Suprapubic skin (tissue), 4 donors: Measurements from ENCODE around the gene PSTPIP2. TPM values are rescaled to one million over a fixed set of nuclear protein-coding genes. Genes with fewer than 3 reads are reported as not detected.

Experiments used
- DNase-seq, 2 donors: peaks; one replicate each; pipeline ENCODE4 v3.0.0-alpha.2; 2019; ENCODE audit warnings: low spot score in 2 of 2
- H3K27ac ChIP-seq: fragments of 200-600 bp; sonication (generic); one replicate; pipeline ENCODE4 v1.5.1; 2019
- H3K27me3 ChIP-seq: fragments of 200-600 bp; sonication (generic); one replicate; pipeline ENCODE4 v1.5.1; 2019
- H3K36me3 ChIP-seq: fragments of 200-600 bp; sonication (generic); one replicate; pipeline ENCODE4 v1.5.1; 2019
- H3K4me1 ChIP-seq: fragments of 200-600 bp; sonication (generic); one replicate; pipeline ENCODE4 v1.5.1; 2019
- H3K4me3 ChIP-seq: fragments of 200-600 bp; sonication (generic); one replicate; pipeline ENCODE4 v1.5.1; 2019; ENCODE audit warnings: mild to moderate bottlenecking
- H3K9me3 ChIP-seq: fragments of 200-600 bp; sonication (generic); one replicate; pipeline ENCODE4 v1.5.1; 2019
- EP300 ChIP-seq: sonication (generic); formaldehyde crosslinking; IDR thresholded peaks from one replicate; pipeline ENCODE4 v1.6.1; 2017; ENCODE audit warnings: antibody characterized with exemption
- POLR2A ChIP-seq, 2 donors: fragments of 450-650 bp; IDR thresholded peaks; one replicate each; pipeline ENCODE4 v1.6.1; 2017; ENCODE audit warnings: antibody characterized with exemption in 2 of 2, mild to moderate bottlenecking in 2 of 2, moderate library complexity in 2 of 2
- POLR2AphosphoS5 ChIP-seq, 3 donors: sonication (generic); formaldehyde crosslinking; IDR thresholded peaks; one replicate each; pipeline ENCODE4 v1.6.1; 2017; ENCODE audit warnings: antibody characterized with exemption in 3 of 3
- WGBS: methylation state at CpG from one replicate; pipeline ENCODE4 v1.1.5; 2018; 5-methylcytosine and 5-hydroxymethylcytosine counted together
- total RNA-seq, 4 donors: library from RNA; depleted of rRNA; stranded (reverse); fragments of >200 nt; gene quantifications; one replicate each; pipeline ENCODE4 v1.1.0, GENCODE V29; 2016
- TF ChIP-seq, protein P1 (sequence below), 2 donors: fragments of 200-600 bp in 1 of 2; fragments of 450-650 bp in 1 of 2; sonication (generic) in 1 of 2; IDR thresholded peaks; one replicate each; pipeline ENCODE4 v1.5.1; 2016 to 2019; ENCODE audit warnings: antibody characterized with exemption in 2 of 2, mild to moderate bottlenecking in 1 of 2, moderate library complexity in 1 of 2

The PSTPIP2 gene
- total RNA-seq, 4 donors from 2014 or later = 7.5 to 33.6 (median 16.0) TPM

DNA sequence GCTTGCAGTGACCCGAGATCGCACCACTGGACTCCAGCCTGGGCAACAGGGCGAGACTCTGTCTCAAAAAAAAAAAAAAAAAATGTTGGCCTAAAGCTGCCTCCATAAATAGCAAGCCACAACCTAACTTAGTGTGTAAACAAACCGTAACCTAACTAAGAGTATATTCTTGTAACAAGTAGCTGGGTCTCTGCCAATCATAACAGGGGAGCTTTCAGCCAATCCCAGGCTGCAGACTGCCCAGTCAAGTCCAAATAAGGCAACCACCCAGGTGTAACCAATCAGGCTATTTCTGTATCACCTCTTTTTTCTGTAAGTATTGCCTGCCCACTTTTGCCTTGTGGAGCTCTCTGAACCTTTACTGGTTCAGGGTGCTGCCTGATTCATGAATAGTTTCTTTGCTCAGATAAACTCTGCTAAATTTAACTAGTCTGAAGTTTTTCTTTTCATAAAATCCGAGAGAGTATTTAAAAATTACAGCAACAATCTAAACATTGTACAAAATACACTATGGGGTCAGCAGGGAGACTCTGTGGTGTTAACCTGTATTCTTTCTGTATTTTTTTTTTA is 4.5 kb downstream of the PSTPIP2 start:
- 82% methylated on average over 5 of the region's 5 CpGs for WGBS
- Histone ChIP-seq H3K4me1 (peaks cover 33% of the 10 kb centered on the region), H3K4me3 (no peak overlapping the region), H3K27ac (no peak overlapping the region), H3K9me3 (no peaks in the 10 kb centered on the region), H3K36me3 (no peaks in the 10 kb centered on the region), H3K27me3 (no peaks in the 10 kb centered on the region)
- no peak for DNase-seq
- TF ChIP-seq POLR2A (IDR thresholded peaks at IDR 0.05) = no peak
- TF ChIP-seq, protein P1, sequence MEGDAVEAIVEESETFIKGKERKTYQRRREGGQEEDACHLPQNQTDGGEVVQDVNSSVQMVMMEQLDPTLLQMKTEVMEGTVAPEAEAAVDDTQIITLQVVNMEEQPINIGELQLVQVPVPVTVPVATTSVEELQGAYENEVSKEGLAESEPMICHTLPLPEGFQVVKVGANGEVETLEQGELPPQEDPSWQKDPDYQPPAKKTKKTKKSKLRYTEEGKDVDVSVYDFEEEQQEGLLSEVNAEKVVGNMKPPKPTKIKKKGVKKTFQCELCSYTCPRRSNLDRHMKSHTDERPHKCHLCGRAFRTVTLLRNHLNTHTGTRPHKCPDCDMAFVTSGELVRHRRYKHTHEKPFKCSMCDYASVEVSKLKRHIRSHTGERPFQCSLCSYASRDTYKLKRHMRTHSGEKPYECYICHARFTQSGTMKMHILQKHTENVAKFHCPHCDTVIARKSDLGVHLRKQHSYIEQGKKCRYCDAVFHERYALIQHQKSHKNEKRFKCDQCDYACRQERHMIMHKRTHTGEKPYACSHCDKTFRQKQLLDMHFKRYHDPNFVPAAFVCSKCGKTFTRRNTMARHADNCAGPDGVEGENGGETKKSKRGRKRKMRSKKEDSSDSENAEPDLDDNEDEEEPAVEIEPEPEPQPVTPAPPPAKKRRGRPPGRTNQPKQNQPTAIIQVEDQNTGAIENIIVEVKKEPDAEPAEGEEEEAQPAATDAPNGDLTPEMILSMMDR (IDR thresholded peaks at IDR 0.05) = no peak
- TF ChIP-seq EP300 = no peak
- TF ChIP-seq POLR2AphosphoS5 (IDR thresholded peaks at IDR 0.05) = no peak

- H3K36me3 ChIP-seq = no peaks in the 10 kb centered on the region
- no peaks in the 10 kb centered on the region for H3K9me3 ChIP-seq
- 63% methylated on average over 5 of the region's 5 CpGs for WGBS
- H3K4me1 ChIP-seq = no peaks in the 10 kb centered on the region
- H3K27ac ChIP-seq = no peak overlapping the region
- DNase-seq = no peak
- no peaks in the 10 kb centered on the region for H3K27me3 ChIP-seq
- no peak for TF ChIP-seq POLR2AphosphoS5 (IDR thresholded peaks at IDR 0.05)
- TF ChIP-seq, protein P1 (IDR thresholded peaks at IDR 0.05) = no peak
- TF ChIP-seq EP300 = no peak
- no peak for TF ChIP-seq POLR2A (IDR thresholded peaks at IDR 0.05)
- H3K4me3 ChIP-seq = no peak overlapping the region
Measured at GRCh38 chr18:46062781-46063180, 9.3 kb downstream of the PSTPIP2 start.

DNA sequence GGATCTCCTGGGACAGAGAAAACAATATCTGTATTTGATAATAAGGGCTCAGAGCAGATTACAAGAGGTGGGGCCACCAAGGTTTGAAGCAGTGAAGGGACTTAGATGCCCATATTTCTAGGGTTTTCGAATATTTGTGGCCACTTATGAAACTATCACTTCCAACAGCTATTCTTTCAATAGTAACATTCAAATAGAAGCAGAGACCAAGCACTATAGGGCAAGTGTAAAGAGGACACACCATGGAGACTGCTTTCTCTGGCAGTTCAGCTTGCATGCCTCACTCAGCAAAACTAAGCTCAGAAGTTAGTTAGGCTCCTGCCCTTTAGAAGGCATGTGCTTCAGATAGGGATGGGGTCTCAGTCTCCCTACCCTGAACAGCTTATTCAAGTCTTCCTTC is 10.3 kb downstream of the PSTPIP2 start:
- H3K4me3 ChIP-seq = no peak overlapping the region
- no peaks in the 10 kb centered on the region for H3K4me1 ChIP-seq
- 85% methylated on average over 1 of the region's 1 CpG for WGBS
- no peak for TF ChIP-seq POLR2A (IDR thresholded peaks at IDR 0.05)
- TF ChIP-seq EP300 = no peak
- TF ChIP-seq POLR2AphosphoS5 (IDR thresholded peaks at IDR 0.05) = no peak
- TF ChIP-seq, protein P1 (IDR thresholded peaks at IDR 0.05) = no peak
- no peaks in the 10 kb centered on the region for H3K36me3 ChIP-seq
- no peak for DNase-seq
- no peaks in the 10 kb centered on the region for H3K27me3 ChIP-seq
- no peaks in the 10 kb centered on the region for H3K9me3 ChIP-seq
- no peak overlapping the region for H3K27ac ChIP-seq

DNA sequence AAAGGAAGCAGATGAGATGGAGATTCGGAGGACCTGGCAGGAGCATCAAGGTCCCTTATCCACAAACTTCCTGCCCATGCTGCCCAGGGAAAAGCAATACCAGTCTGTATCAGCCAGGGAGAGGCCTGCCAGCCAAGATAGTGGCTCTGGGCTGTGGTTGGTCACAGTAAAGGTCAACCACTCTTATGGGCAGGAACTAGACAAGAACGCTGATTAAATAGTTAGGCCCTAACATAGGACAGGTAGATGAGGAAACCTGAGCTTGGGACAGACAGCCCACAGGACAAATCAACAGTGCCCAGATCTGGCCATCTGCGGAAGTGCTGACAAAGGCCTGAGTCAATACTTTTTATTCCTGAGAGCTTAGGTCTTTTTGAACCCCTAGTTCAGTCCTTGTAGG is 10.7 kb downstream of the PSTPIP2 start:
- no peak overlapping the region for H3K27ac ChIP-seq
- no peaks in the 10 kb centered on the region for H3K36me3 ChIP-seq
- WGBS = 87% methylated on average over 3 of the region's 3 CpGs
- no peak for DNase-seq
- H3K4me3 ChIP-seq = no peak overlapping the region
- no peaks in the 10 kb centered on the region for H3K27me3 ChIP-seq
- TF ChIP-seq POLR2AphosphoS5 (IDR thresholded peaks at IDR 0.05) (no peak), POLR2A (IDR thresholded peaks at IDR 0.05) (no peak), EP300 (no peak)
- TF ChIP-seq, protein P1 (IDR thresholded peaks at IDR 0.05) = no peak
- no peaks in the 10 kb centered on the region for H3K9me3 ChIP-seq
- no peaks in the 10 kb centered on the region for H3K4me1 ChIP-seq

- WGBS = 90% methylated on average over 3 of the region's 3 CpGs
- no peak overlapping the region for H3K4me3 ChIP-seq
- H3K27me3 ChIP-seq = no peaks in the 10 kb centered on the region
- no peak overlapping the region for H3K27ac ChIP-seq
- DNase-seq = no peak
- TF ChIP-seq POLR2AphosphoS5 (IDR thresholded peaks at IDR 0.05) (no peak), EP300 (no peak), POLR2A (IDR thresholded peaks at IDR 0.05) (no peak)
- TF ChIP-seq, protein P1 (IDR thresholded peaks at IDR 0.05) = no peak
- no peaks in the 10 kb centered on the region for H3K36me3 ChIP-seq
- H3K4me1 ChIP-seq = no peaks in the 10 kb centered on the region
- no peaks in the 10 kb centered on the region for H3K9me3 ChIP-seq
Measured at GRCh38 chr18:46060359-46060841, 11.7 kb downstream of the PSTPIP2 start.
